ENCODE data around the gene STX11.

Gene STX11

DNA sequence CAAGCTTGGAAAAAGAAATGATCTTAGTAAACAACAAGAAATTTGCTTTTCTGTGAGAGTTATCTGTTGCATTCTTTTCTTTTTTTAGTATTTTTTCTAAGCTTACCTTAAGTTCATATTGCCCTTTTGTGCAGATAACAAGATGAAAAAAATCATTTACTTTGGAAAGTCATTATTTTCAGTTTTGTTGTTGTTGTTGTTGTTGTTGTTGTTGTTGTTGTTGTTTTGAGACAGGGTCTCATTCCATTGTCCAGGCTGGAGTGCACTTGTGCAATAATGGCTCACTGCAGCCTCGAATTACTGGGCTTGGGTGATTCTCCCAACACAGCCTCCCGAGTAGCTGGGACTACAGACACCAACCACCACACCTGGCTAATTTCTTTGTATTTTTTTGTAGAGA, 8.8 kb upstream of the STX11 start:
- DNase-seq (ENCODE audit: low read depth in 2 of 3, low spot score in 2 of 3) = no peak

- DNase-seq (ENCODE audit: low read depth in 2 of 3, low spot score in 2 of 3) = no peak
Measured at GRCh38 chr6:144143106-144143505, 7.2 kb upstream of the STX11 start.

- DNase-seq (ENCODE audit: low read depth in 2 of 3, low spot score in 2 of 3) = no peak
Measured at GRCh38 chr6:144143878-144144277, 6.4 kb upstream of the STX11 start.

GRCh38 chr6:144144996-144145395, 5.3 kb upstream of the STX11 start:
- no peak for DNase-seq (ENCODE audit: low read depth in 2 of 3, low spot score in 2 of 3)

DNA sequence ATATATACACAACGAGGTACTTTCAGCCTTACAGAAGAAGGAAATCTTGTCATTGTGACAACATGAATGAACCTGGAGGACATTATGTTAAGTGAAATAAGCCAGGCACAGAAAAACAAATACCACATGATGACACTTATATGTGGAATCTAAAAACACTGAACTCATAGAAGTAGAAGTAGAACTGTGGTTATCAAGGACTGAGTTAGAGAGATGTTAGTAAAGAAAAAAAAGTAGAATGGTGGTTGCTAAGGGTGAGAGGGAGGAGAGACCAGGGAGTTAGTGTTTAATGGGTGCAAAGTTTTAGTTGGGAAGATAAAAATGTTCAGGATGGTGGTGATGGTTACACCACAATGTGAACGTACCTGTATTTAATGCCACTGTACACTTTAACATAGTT, 4.8 kb upstream of the STX11 start:
- no peak for DNase-seq (ENCODE audit: low read depth in 2 of 3, low spot score in 2 of 3)

DNA sequence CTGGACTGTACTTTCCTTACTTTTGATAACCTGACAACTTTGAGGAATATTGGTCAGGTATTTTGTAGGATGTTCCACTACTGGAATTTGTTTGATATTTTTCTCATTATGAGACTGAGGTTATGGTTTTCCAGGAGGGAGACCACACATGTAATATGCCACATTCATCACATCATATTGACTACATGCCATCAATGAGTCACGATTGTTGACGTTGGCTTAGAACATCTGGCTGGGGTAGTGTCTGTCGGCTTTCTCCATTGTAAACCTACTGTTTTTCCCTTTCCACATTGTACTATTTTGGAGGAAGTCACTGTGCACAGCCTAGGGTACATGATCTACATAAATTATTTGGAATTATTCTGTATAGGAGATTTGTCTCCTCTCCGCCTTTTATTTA, 1.4 kb upstream of the STX11 start:
- DNase-seq (ENCODE audit: low read depth in 2 of 3, low spot score in 2 of 3) = no peak

DNA sequence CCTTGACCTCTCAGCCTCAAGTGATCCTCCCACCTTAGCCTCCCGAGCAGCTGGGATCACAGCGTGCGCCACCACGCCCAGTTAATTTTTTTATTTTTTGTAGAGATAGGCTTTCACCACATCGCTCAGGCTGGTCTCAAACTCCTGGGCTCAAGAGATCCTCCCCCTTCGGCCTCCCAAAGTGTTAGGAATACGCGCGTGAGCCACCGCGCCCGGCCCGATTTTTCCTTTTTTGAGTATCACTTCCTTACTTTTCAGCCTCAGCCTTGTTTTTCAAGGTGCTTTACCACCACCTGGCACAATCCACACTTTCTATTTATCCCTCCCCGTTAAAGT, 791 bp upstream of the STX11 start:
- DNase-seq (ENCODE audit: low read depth in 2 of 3, low spot score in 2 of 3) = no peak

GRCh38 chr6:144150710-144151657, 667 bp downstream of the STX11 start:
- peak; percentile 32 to 36 (median 35) for DNase-seq (ENCODE audit: low read depth in 2 of 3, low spot score in 2 of 3)

DNA sequence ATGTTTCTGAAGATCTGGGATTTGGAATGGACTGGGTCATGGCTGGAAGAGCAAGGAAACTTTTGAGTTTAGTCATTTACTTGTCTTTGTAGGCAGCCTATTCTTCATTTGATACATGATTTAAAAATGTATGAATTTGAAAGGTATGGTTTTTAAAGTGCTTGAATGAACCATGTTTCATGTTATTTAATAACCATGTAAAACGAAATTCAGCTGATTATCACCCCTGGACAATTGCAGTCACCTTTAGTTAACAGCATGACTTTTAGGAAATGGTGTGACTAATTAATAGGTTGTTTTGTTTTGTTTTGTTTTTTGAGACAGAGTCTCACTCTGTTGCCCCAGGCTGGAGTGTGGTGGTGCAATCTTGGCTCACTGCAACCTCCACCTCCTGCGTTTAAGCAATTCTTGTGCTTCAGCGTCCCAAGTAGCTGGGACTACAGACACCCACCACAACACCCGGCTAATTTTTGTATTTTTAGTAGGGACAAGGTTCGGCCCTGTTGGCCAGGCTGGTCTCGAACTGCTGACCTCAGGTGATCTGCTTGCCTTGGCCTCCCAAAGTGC, 2.1 kb downstream of the STX11 start:
- no peak for DNase-seq (ENCODE audit: low read depth in 2 of 3, low spot score in 2 of 3)

DNA sequence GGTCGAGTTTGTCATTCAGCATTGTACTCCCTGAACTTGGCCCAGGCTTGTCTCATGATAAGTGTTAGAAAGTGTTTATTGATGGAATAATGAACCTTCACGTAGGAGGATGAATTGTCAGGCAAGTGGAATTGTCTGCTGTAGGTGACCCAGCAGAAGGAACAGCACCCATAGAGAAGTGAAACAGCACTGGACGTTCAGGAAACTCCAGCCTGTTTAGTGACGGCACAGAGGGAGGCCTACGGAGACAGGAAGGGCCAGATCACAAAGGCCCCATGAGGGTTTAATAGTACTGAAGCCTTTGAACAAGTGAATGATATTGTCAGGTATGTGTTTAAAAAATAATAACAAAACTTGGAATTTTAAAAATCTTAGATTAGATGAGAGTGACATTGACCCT, 2.9 kb downstream of the STX11 start:
- no peak for DNase-seq (ENCODE audit: low read depth in 2 of 3, low spot score in 2 of 3)

- no peak for DNase-seq (ENCODE audit: low read depth in 2 of 3, low spot score in 2 of 3)
Measured at GRCh38 chr6:144153971-144154370, 3.7 kb downstream of the STX11 start.

GRCh38 chr6:144155529-144155928, 5.2 kb downstream of the STX11 start:
- DNase-seq (ENCODE audit: low read depth in 2 of 3, low spot score in 2 of 3) = no peak

DNA sequence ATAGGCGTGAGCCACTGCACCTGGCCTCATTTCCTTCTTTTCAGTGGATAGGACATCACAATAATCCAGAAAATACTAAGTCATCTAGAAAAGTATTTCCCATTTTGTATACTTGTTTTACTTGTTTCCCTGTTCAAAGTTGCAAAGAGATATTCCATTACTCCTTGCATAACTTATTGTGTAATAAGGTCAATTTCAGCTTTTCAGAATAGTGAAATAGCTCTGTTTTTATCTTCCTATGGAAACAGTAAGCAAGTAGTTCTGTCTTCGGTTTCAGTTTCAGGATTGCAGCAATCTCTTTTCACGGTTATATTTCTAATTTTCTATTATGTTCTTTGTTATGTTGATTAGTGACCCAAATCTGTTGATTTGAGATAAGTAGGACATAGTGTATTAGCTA, 6.0 kb downstream of the STX11 start:
- DNase-seq (ENCODE audit: low read depth in 2 of 3, low spot score in 2 of 3) = no peak

DNA sequence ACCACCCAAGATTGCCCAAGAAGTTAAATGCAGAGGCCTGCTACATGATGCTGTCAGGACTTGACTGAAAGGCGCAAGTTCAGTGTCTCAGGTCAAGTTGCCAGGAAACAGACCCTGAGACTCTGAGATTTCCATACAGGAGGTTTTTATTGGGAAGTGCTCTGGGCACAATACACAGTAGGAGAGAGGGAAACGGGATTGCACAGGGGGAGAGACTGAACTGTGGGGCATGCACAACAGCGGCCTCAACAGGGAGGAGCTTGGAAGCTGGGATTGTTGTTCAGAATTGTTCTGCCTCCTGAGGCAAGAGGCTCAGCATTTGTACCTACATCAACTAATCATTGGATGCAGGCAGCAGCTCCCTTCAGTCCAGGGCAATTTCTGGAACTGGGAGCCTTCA, 6.7 kb downstream of the STX11 start:
- DNase-seq (ENCODE audit: low read depth in 2 of 3, low spot score in 2 of 3) = no peak

GRCh38 chr6:144158133-144158532, 7.8 kb downstream of the STX11 start:
- DNase-seq (ENCODE audit: low read depth in 2 of 3, low spot score in 2 of 3) = no peak

GRCh38 chr6:144159223-144159622, 8.9 kb downstream of the STX11 start:
- DNase-seq (ENCODE audit: low read depth in 2 of 3, low spot score in 2 of 3) = no peak

- DNase-seq (ENCODE audit: low read depth in 2 of 3, low spot score in 2 of 3) = no peak
Measured at GRCh38 chr6:144159742-144160141, 9.4 kb downstream of the STX11 start.

DNA sequence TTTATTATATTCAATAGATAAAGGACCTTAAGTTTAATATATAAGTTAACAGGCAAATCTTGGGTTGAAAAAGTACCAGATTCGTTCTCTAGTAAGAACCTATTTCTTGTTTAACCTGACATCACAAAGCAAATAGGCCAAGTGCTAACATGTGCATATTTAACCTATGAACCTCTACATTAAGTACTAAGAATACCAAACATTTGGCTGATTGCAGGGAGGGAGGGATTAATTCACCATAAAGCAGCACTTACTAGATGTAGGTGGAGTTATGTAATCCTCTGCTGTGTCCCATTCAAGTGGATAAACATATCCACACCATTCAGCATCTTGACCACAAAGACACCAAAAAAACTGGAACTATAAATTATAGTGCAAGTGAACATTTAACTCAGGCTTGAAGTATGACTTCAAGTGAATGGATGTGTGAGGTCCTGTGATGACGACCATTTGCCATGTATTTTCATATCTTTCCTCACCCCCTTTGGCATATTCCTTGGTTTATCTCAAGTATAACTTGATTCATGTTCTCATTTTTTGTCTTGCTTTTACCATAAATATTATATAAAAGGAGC, 10.2 kb downstream of the STX11 start:
- DNase-seq (ENCODE audit: low read depth in 2 of 3, low spot score in 2 of 3) = no peak

GRCh38 chr6:144161975-144162374, 11.7 kb downstream of the STX11 start:
- no peak for DNase-seq (ENCODE audit: low read depth in 2 of 3, low spot score in 2 of 3)

- DNase-seq (ENCODE audit: low read depth in 2 of 3, low spot score in 2 of 3) = no peak
Measured at GRCh38 chr6:144162977-144163376, 12.7 kb downstream of the STX11 start.

- no peak for DNase-seq (ENCODE audit: low read depth in 2 of 3, low spot score in 2 of 3)
Measured at GRCh38 chr6:144165784-144166183, 15.5 kb downstream of the STX11 start.

DNA sequence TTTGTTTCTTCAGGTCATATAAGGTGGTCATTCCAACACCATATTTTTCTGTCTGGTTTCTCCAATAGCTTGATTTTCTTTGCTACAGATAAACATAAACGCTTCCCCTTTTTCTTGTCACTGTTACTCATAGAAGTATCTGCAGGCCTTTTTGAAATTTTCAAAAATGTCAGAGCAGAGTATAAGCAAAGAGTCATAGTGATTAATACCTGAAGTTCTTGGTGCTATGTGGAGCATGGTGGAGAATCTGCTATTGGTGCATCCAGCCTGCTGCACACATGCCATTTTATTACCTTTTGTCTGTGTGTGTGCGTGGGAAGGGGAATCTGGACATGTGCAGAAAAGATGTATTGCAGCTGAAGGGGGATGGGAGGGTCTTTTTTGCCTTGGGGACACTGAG, 19.7 kb downstream of the STX11 start:
- DNase-seq (ENCODE audit: low read depth in 2 of 3, low spot score in 2 of 3) = no peak

- no peak for DNase-seq (ENCODE audit: low read depth in 2 of 3, low spot score in 2 of 3)
Measured at GRCh38 chr6:144171406-144171805, 21.1 kb downstream of the STX11 start.
